Vagina (tissue), 2 donors: Measurements from ENCODE around the gene ZNF516. TPM values are rescaled to one million over a fixed set of nuclear protein-coding genes. Genes with fewer than 3 reads are reported as not detected.

Source experiments
- DNase-seq, 2 donors: peaks; one replicate each; pipeline ENCODE4 v3.0.0-alpha.2; 2017; ENCODE audit errors: extremely low spot score in 2 of 2
- H3K27ac ChIP-seq: fragments of 200-600 bp; sonication (generic); one replicate; pipeline ENCODE4 v1.5.1; 2019
- H3K27me3 ChIP-seq: fragments of 200-600 bp; sonication (generic); one replicate; pipeline ENCODE4 v1.5.1; 2019
- H3K36me3 ChIP-seq, 2 donors: fragments of 200-600 bp; sonication (generic); one replicate each; pipeline ENCODE4 v1.5.1; 2017 to 2019
- H3K4me1 ChIP-seq: fragments of 200-600 bp; sonication (generic); one replicate; pipeline ENCODE4 v1.5.1; 2019
- H3K4me3 ChIP-seq, 2 donors: fragments of 200-600 bp; sonication (generic); 1 replicate in 1 of 2; 2 replicates in 1 of 2; pipeline ENCODE4 v1.5.1; 2016 to 2019
- H3K9me3 ChIP-seq: fragments of 200-600 bp; sonication (generic); one replicate; pipeline ENCODE4 v1.5.1; 2019
- CTCF ChIP-seq, 3 experiments: fragments of 450-650 bp in 2 of 3; fragments of 200-600 bp in 1 of 3; sonication (generic) in 1 of 3; IDR thresholded peaks; one replicate each; pipeline ENCODE4 v1.5.1; 2017 to 2019; ENCODE audit warnings: antibody characterized with exemption in 3 of 3, mild to moderate bottlenecking in 2 of 3, moderate library complexity in 2 of 3
- POLR2A ChIP-seq, 2 donors: fragments of 450-650 bp; IDR thresholded peaks; one replicate each; pipeline ENCODE4 v1.6.1; 2017; ENCODE audit warnings: antibody characterized with exemption in 2 of 2, mild to moderate bottlenecking in 2 of 2, moderate library complexity in 2 of 2
- POLR2AphosphoS5 ChIP-seq, 2 donors: sonication (generic); formaldehyde crosslinking; IDR thresholded peaks; one replicate each; pipeline ENCODE4 v1.9.0; 2017; ENCODE audit warnings: antibody characterized with exemption in 2 of 2, mild to moderate bottlenecking in 2 of 2, low read depth in 1 of 2; ENCODE audit not compliant: insufficient read depth in 1 of 2
- intact Hi-C: fragments of 100-400 bp; cut with DNase I; formaldehyde crosslinking; loops from one replicate; pipeline ENCODE4 v1.15.1; 2023
- total RNA-seq: library from RNA; depleted of rRNA; stranded (reverse); fragments of >200 nt; gene quantifications from one replicate; pipeline ENCODE4 v1.2.3, GENCODE V29; 2016

Gene ZNF516
- total RNA-seq, 1 donor from 2014 or later: 46.4 TPM

- no peaks in the 10 kb centered on the region for H3K36me3 ChIP-seq
- intact Hi-C loops: no loop called here
- no peak for DNase-seq
- no peaks in the 10 kb centered on the region for H3K9me3 ChIP-seq
- no peak overlapping the region for H3K4me3 ChIP-seq
- no peak overlapping the region for H3K27ac ChIP-seq
- no peaks in the 10 kb centered on the region for H3K27me3 ChIP-seq
- peaks cover 13% of the 10 kb centered on the region for H3K4me1 ChIP-seq
- TF ChIP-seq CTCF (IDR thresholded peaks at IDR 0.05) (no peak), POLR2A (IDR thresholded peaks at IDR 0.05) (no peak), POLR2AphosphoS5 (IDR thresholded peaks at IDR 0.05; ENCODE audit: insufficient read depth in 1 of 2, low read depth in 1 of 2) (no peak)
Observed at GRCh38 chr18:76368271-76368670, 126.8 kb downstream of the ZNF516 start.

- H3K9me3 ChIP-seq: no peaks in the 10 kb centered on the region
- DNase-seq: no peak
- TF ChIP-seq POLR2A (IDR thresholded peaks at IDR 0.05) (no peak), POLR2AphosphoS5 (IDR thresholded peaks at IDR 0.05; ENCODE audit: insufficient read depth in 1 of 2, low read depth in 1 of 2) (no peak), CTCF (IDR thresholded peaks at IDR 0.05) (no peak)
- intact Hi-C loops: no loop called here
- H3K4me3 ChIP-seq: no peak overlapping the region
- no peak overlapping the region for H3K27ac ChIP-seq
- no peaks in the 10 kb centered on the region for H3K36me3 ChIP-seq
- H3K27me3 ChIP-seq: no peaks in the 10 kb centered on the region
- H3K4me1 ChIP-seq: peaks cover 21% of the 10 kb centered on the region
Observed at GRCh38 chr18:76367168-76368125, 127.6 kb downstream of the ZNF516 start.

GRCh38 chr18:76365561-76365960 lies 129.5 kb downstream of the ZNF516 start:
- Histone ChIP-seq H3K4me3 (no peak overlapping the region), H3K9me3 (no peaks in the 10 kb centered on the region), H3K36me3 (peaks cover 0 to 7% of the 10 kb centered on the region in 2 donors), H3K4me1 (peaks cover 22% of the 10 kb centered on the region), H3K27me3 (no peaks in the 10 kb centered on the region), H3K27ac (no peak overlapping the region)
- TF ChIP-seq CTCF (IDR thresholded peaks at IDR 0.05) (no peak), POLR2A (IDR thresholded peaks at IDR 0.05) (no peak), POLR2AphosphoS5 (IDR thresholded peaks at IDR 0.05; ENCODE audit: insufficient read depth in 1 of 2, low read depth in 1 of 2) (no peak)
- intact Hi-C loops: no loop called here
- no peak for DNase-seq

GRCh38 chr18:76364282-76365259 lies 130.5 kb downstream of the ZNF516 start:
- H3K9me3 ChIP-seq: no peaks in the 10 kb centered on the region
- DNase-seq: no peak
- H3K4me1 ChIP-seq: peaks cover 22% of the 10 kb centered on the region
- H3K4me3 ChIP-seq: no peak overlapping the region
- peaks cover 0 to 13% of the 10 kb centered on the region in 2 donors for H3K36me3 ChIP-seq
- TF ChIP-seq CTCF (IDR thresholded peaks at IDR 0.05) (no peak), POLR2AphosphoS5 (IDR thresholded peaks at IDR 0.05; ENCODE audit: insufficient read depth in 1 of 2, low read depth in 1 of 2) (no peak), POLR2A (IDR thresholded peaks at IDR 0.05) (no peak)
- H3K27ac ChIP-seq: peak overlapping the region; percentile 2
- no peaks in the 10 kb centered on the region for H3K27me3 ChIP-seq
- intact Hi-C loops: no loop called here
